GM19372 (cell line): ENCODE results near the gene TNRC6A.
A peak's percentile ranks its signal among the peaks of the same experiment; 100 is the strongest.
"Not testable (repeated sequence)": the region's sequence is repeated elsewhere in the genome, so short reads cannot be mapped to it uniquely, and the experiment has no call there.

Source experiments
- ATAC-seq: cut with Tn5 transposase; IDR thresholded peaks from one replicate; pipeline ENCODE4 v1.9.1; 2021; ENCODE audit warnings: mild to moderate bottlenecking, low read depth, moderate library complexity; ENCODE audit not compliant: unreplicated experiment

Gene TNRC6A

GRCh38 chr16:24729243-24729950 lies at the start of gene TNRC6A:
Gene TNRC6A (plus strand): TSS chr16:24729651. CDS start chr16:24729842, 191 bp downstream.
- peak; percentile 95 for ATAC-seq

- ATAC-seq, result no peak
Observed at GRCh38 chr16:24681793-24682192, 47.7 kb upstream of the TNRC6A start.

GRCh38 chr16:24683250-24683649 lies 46.2 kb upstream of the TNRC6A start:
- ATAC-seq, result no peak

- ATAC-seq, result no peak
Observed at GRCh38 chr16:24683847-24684493, 45.5 kb upstream of the TNRC6A start.

- no peak for ATAC-seq
Observed at GRCh38 chr16:24685539-24686432, 43.7 kb upstream of the TNRC6A start.

- ATAC-seq, result no peak
Observed at GRCh38 chr16:24686678-24687077, 42.8 kb upstream of the TNRC6A start.

GRCh38 chr16:24688359-24688758 lies 41.1 kb upstream of the TNRC6A start:
- ATAC-seq, result no peak

GRCh38 chr16:24689128-24689527 lies 40.3 kb upstream of the TNRC6A start:
- no peak for ATAC-seq

- ATAC-seq, result no peak
Observed at GRCh38 chr16:24692854-24693253, 36.6 kb upstream of the TNRC6A start.

GRCh38 chr16:24694931-24695330 lies 34.5 kb upstream of the TNRC6A start:
- ATAC-seq, result no peak

- ATAC-seq, result no peak
Observed at GRCh38 chr16:24696699-24697098, 32.8 kb upstream of the TNRC6A start.

GRCh38 chr16:24698308-24698707 lies 31.1 kb upstream of the TNRC6A start:
- no peak for ATAC-seq

GRCh38 chr16:24699151-24699723 lies 30.2 kb upstream of the TNRC6A start:
- ATAC-seq, result no peak

- ATAC-seq, result no peak
Observed at GRCh38 chr16:24700549-24701392, 28.7 kb upstream of the TNRC6A start.

- no peak for ATAC-seq
Observed at GRCh38 chr16:24701521-24701951, 27.9 kb upstream of the TNRC6A start.

- not testable (repeated sequence) for ATAC-seq
Observed at GRCh38 chr16:24707760-24708159, 21.7 kb upstream of the TNRC6A start.

- ATAC-seq, result no peak
Observed at GRCh38 chr16:24713379-24713778, 16.1 kb upstream of the TNRC6A start.

GRCh38 chr16:24717411-24717810 lies 12.0 kb upstream of the TNRC6A start:
- no peak for ATAC-seq

- no peak for ATAC-seq
Observed at GRCh38 chr16:24718967-24719521, 10.4 kb upstream of the TNRC6A start.

GRCh38 chr16:24721830-24722238 lies 7.6 kb upstream of the TNRC6A start:
- no peak for ATAC-seq
